H1 (cell line): ENCODE results near the gene PPFIBP2. TPM values are rescaled to one million over a fixed set of nuclear protein-coding genes. Genes with fewer than 3 reads are reported as not detected.

Experiments used
- polyA plus RNA-seq, 7 experiments: library from polyadenylated mRNA; depleted of rRNA in 3 of 7; stranded (reverse) in 5 of 7; unstranded in 2 of 7; fragments of >200 nt in 5 of 7; fragments of 200-250 nt in 2 of 7; gene quantifications; 1 replicate in 5 of 7; 2 replicates in 1 of 7; 4 replicates in 1 of 7; pipeline versions ENCODE4 v1.2.1 to v1.2.3, GENCODE V29; 2011 to 2013; ENCODE audit warnings: missing spikeins in 2 of 7, mixed read lengths in 2 of 7
- total RNA-seq: library from RNA; stranded (reverse); fragmentation: NEBNext Ultra II Directional; extraction: Animal tissue kit (Norgen Biotek cat#: 25700); gene quantifications from 2 replicates; pipeline ENCODE4 v1.2.1, GENCODE V29; 2021
- TF ChIP-seq, protein P1 (sequence below), 3 experiments: IDR thresholded peaks; 1 replicate in 2 of 3; 2 replicates in 1 of 3; pipeline versions ENCODE4 v1.5.1 to v1.6.1; 2011; ENCODE audit warnings: low read length in 3 of 3, mild to moderate bottlenecking in 3 of 3, inconsistent platforms in 2 of 3, low read depth in 1 of 3, moderate library complexity in 1 of 3; ENCODE audit not compliant: insufficient read depth in 1 of 3; ENCODE audit errors: control extremely low read depth in 1 of 3

The PPFIBP2 gene
- total and polyA plus RNA-seq, 2 of the 8 experiments (the other 6 are each of a cell fraction or from before 2014, with no cell fraction given), result 5.5 to 9.8 TPM

DNA sequence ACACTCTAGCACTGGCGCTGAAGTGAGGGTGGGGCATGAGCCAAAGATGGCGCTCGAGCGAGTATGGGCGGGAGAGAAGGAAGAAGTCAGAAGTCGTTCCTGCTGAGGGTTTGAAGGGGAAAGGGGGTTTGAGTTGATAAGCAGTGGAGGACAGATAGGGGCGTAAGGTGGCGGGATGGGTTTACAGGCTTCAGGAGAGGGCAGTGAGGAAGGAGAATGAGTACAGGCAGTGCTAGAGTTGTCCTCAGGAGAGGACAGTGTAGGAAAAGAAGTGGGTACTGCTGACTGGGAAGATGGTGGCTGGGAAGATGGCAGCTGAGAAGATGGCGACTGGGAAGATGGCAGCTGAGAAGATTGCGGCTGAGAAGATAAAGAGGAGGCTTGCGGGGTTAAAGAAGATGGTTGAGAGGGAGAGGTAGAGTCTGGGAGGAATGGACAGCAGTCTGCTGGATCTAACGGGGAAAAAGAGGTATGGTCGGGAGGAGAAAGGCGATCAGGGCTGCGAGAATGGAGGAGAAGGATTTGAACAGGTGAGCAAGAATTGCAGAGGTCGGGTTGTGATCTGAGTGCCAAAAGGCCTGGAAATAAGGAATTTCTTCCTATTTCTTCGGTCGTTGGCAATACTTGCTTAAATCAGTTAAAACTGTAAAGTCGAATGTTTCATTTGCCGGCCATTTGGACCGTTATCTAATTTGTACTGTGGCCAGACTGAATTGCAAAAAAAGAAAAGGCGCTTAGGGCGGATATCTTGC, 5.2 kb downstream of the PPFIBP2 start (continued):
- TF ChIP-seq, protein P1, sequence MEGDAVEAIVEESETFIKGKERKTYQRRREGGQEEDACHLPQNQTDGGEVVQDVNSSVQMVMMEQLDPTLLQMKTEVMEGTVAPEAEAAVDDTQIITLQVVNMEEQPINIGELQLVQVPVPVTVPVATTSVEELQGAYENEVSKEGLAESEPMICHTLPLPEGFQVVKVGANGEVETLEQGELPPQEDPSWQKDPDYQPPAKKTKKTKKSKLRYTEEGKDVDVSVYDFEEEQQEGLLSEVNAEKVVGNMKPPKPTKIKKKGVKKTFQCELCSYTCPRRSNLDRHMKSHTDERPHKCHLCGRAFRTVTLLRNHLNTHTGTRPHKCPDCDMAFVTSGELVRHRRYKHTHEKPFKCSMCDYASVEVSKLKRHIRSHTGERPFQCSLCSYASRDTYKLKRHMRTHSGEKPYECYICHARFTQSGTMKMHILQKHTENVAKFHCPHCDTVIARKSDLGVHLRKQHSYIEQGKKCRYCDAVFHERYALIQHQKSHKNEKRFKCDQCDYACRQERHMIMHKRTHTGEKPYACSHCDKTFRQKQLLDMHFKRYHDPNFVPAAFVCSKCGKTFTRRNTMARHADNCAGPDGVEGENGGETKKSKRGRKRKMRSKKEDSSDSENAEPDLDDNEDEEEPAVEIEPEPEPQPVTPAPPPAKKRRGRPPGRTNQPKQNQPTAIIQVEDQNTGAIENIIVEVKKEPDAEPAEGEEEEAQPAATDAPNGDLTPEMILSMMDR (IDR thresholded peaks at IDR 0.05; ENCODE audit: control extremely low read depth in 1 of 3, insufficient read depth in 1 of 3, low read depth in 1 of 3, low read length in 3 of 3), result no peak
